ENCODE measurements around the gene SNX24. TPM values are rescaled to one million over a fixed set of nuclear protein-coding genes. Genes with fewer than 3 reads are reported as not detected.
"Not testable (repeated sequence)": the region's sequence is repeated elsewhere in the genome, so short reads cannot be mapped to it uniquely, and the experiment has no call there.

SNX24 gene
- total RNA-seq, 1 donor from 2014 or later, result 57.0 TPM

DNA sequence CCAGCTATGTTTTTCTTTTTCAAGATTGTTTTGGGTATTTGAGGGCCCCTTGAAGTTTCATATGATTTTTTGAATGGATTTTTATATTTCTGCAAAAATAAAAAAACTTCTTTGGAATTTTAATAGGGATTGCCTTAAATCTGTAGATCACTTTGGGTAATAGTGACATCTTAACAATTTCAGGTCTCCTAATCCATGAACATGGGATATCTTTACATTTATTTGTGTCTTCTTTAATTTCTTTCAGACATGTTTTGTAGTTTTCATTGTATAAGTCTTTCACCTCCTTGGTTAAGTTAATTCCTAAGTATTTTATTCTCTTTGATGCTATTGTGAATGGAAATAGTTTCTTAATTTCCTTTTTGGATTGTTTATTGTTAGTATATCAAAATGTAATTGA lies 112.0 kb downstream of the SNX24 start:
- TF ChIP-seq, protein P1, sequence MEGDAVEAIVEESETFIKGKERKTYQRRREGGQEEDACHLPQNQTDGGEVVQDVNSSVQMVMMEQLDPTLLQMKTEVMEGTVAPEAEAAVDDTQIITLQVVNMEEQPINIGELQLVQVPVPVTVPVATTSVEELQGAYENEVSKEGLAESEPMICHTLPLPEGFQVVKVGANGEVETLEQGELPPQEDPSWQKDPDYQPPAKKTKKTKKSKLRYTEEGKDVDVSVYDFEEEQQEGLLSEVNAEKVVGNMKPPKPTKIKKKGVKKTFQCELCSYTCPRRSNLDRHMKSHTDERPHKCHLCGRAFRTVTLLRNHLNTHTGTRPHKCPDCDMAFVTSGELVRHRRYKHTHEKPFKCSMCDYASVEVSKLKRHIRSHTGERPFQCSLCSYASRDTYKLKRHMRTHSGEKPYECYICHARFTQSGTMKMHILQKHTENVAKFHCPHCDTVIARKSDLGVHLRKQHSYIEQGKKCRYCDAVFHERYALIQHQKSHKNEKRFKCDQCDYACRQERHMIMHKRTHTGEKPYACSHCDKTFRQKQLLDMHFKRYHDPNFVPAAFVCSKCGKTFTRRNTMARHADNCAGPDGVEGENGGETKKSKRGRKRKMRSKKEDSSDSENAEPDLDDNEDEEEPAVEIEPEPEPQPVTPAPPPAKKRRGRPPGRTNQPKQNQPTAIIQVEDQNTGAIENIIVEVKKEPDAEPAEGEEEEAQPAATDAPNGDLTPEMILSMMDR (IDR thresholded peaks at IDR 0.05; ENCODE audit: insufficient read depth, low read length, poor library complexity, severe bottlenecking), result no peak
- no peaks in the 10 kb centered on the region for H3K36me3 ChIP-seq (ENCODE audit: control insufficient read depth, insufficient read depth, low read length)

DNA sequence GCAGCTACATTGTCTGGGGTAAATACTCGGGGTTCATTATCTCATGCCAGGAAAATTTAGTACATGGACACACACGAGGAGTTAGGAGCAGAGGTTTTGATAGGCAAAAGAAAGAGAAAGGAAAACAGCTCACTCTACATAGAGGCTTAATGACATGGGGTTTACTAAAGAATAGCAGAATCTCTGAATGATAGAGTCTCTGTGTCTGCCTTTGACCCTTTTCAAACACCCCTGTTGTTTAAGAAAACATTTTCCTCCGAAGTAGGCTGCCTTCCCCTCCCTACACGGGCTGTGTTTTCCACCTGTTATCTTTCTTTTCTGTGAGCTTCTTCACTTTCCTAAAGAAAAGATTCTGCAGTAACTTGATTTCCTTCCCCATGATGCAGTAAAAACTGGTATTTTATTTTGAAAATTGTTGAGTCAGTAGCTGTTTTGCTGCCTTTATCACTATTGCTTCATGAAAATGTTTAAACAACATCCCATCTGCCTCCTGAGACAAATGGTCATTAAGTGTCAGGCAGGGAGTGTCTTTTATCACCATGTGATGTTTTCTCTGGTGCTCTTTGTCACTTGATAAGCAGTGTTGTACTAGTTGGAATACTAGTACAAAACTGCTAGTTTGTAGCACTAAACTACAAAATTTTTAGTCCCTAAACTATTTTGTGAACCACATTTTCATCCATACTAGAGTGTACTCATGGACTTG lies 114.5 kb downstream of the SNX24 start:
- H3K4me3 ChIP-seq (ENCODE audit: low read depth, low read length), result no peak overlapping the region

More for the DNA sequence above, 112.0 kb downstream of the SNX24 start:
- H3K4me3 ChIP-seq (ENCODE audit: low read depth, low read length), result no peak overlapping the region
- no peaks in the 10 kb centered on the region for H3K27me3 ChIP-seq (ENCODE audit: control insufficient read depth, insufficient read depth, low read length)
- DNase-seq (ENCODE audit: low read depth), result no peak

DNA sequence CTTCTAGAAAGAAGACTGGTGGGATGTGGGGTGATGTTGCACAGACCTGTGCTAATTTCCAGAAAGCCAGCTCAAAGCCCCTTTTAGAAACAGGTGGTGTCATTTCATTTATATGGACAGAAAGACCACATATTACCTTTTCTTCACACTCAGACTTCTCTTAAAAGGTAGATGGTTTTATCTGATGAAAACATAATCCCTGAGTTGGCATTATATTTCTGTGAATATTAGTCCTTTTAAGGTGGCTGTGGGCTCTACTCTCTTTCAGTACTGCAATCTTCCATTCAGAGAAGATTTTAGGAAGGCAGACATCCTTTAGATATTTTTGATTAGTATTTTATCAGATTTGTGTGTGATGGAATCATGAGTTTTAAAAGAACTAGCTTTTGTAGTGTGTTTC lies 117.9 kb downstream of the SNX24 start:
- H3K27me3 ChIP-seq (ENCODE audit: control insufficient read depth, insufficient read depth, low read length), result no peaks in the 10 kb centered on the region
- no peak for DNase-seq (ENCODE audit: low read depth)
- TF ChIP-seq, protein P1 (IDR thresholded peaks at IDR 0.05; ENCODE audit: insufficient read depth, low read length, poor library complexity, severe bottlenecking), result no peak

More for the DNA sequence above, 114.5 kb downstream of the SNX24 start:
- Histone ChIP-seq H3K36me3 (ENCODE audit: control insufficient read depth, insufficient read depth, low read length) (no peaks in the 10 kb centered on the region), H3K27me3 (ENCODE audit: control insufficient read depth, insufficient read depth, low read length) (no peaks in the 10 kb centered on the region)
- TF ChIP-seq, protein P1 (IDR thresholded peaks at IDR 0.05; ENCODE audit: insufficient read depth, low read length, poor library complexity, severe bottlenecking), result no peak
- DNase-seq (ENCODE audit: low read depth), result no peak

DNA sequence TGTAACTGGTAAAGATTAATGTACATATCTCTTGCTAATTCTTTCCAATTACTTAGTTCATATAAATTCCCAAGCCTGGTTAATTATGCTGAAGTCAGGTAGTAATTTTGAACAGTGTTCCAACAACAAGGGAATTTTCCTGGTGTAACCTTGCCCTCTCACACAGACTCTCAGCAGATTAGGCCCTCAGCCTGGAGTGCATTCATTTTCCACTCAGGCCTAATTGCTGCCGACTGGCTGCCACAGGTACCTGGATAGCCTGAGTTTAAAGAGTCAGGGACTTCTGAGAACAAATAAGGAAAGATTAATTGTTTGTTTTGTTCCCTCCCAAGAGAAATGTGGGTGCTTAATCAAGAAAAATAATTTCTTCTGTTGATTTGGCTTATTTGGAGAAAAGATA lies 119.7 kb downstream of the SNX24 start:
- TF ChIP-seq, protein P1 (IDR thresholded peaks at IDR 0.05; ENCODE audit: insufficient read depth, low read length, poor library complexity, severe bottlenecking), result no peak
- Histone ChIP-seq H3K27me3 (ENCODE audit: control insufficient read depth, insufficient read depth, low read length) (no peaks in the 10 kb centered on the region), H3K36me3 (ENCODE audit: control insufficient read depth, insufficient read depth, low read length) (no peaks in the 10 kb centered on the region), H3K4me3 (ENCODE audit: low read depth, low read length) (no peak overlapping the region)
- DNase-seq (ENCODE audit: low read depth), result no peak

More for the DNA sequence above, 117.9 kb downstream of the SNX24 start:
- H3K4me3 ChIP-seq (ENCODE audit: low read depth, low read length), result no peak overlapping the region
- no peaks in the 10 kb centered on the region for H3K36me3 ChIP-seq (ENCODE audit: control insufficient read depth, insufficient read depth, low read length)

DNA sequence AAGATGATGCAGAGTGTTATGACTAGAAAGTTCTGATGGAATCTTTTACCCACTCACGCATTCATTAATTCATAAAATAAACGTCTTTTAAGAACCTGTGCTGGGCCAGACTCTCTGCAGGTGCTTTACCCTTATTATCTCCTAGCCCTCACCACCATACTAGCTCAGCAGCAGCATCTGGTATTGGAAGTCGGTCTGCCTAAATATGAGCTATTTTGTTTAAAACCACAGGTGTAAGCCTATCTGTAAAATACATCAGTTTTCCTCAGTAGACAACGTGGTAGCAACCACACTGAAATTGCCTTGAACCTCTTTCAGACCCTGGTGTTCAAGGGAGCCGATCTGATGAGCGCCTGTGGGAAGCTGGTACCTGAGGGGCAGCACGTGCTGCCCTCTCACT lies 121.7 kb downstream of the SNX24 start:
- TF ChIP-seq, protein P1 (IDR thresholded peaks at IDR 0.05; ENCODE audit: insufficient read depth, low read length, poor library complexity, severe bottlenecking), result no peak
- no peaks in the 10 kb centered on the region for H3K36me3 ChIP-seq (ENCODE audit: control insufficient read depth, insufficient read depth, low read length)
- H3K27me3 ChIP-seq (ENCODE audit: control insufficient read depth, insufficient read depth, low read length), result no peaks in the 10 kb centered on the region
- no peak overlapping the region for H3K4me3 ChIP-seq (ENCODE audit: low read depth, low read length)
- no peak for DNase-seq (ENCODE audit: low read depth)

- DNase-seq (ENCODE audit: low read depth), result peak; percentile 48
- H3K4me3 ChIP-seq (ENCODE audit: low read depth, low read length), result no peak overlapping the region
- no peaks in the 10 kb centered on the region for H3K27me3 ChIP-seq (ENCODE audit: control insufficient read depth, insufficient read depth, low read length)
- TF ChIP-seq, protein P1 (IDR thresholded peaks at IDR 0.05; ENCODE audit: insufficient read depth, low read length, poor library complexity, severe bottlenecking), result no peak
- no peaks in the 10 kb centered on the region for H3K36me3 ChIP-seq (ENCODE audit: control insufficient read depth, insufficient read depth, low read length)
These were observed 122.2 kb downstream of the SNX24 start for GRCh38 chr5:122967625-122968024.

DNA sequence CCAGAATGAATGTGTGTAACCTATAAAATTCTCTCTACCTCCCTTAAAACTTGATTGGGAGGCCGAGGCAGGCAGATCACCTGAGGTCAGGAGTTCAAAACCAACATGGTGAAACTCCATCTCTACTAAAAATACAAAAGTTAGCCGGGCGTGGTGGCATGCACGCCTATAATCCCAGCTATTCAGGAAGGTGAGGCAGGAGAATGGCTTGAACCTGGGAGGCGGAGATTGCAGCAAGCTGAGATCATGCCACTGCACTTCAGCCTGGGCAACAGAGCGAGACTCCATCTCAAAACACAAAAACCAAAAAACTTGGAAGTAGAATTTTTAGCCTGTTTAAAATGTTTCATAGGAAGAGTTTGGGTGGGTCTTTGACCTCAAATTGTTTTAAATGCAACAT lies 122.6 kb downstream of the SNX24 start:
- H3K27me3 ChIP-seq (ENCODE audit: control insufficient read depth, insufficient read depth, low read length); H3K36me3 ChIP-seq (ENCODE audit: control insufficient read depth, insufficient read depth, low read length); H3K4me3 ChIP-seq (ENCODE audit: low read depth, low read length); DNase-seq (ENCODE audit: low read depth): not testable (repeated sequence)

Data from kidney epithelial cell (primary cell).